HG03025 (cell line): Measurements from ENCODE around the gene FAM50B.

Experiments
- ATAC-seq: cut with Tn5 transposase; IDR thresholded peaks from one replicate; pipeline ENCODE4 v1.9.1; 2021; ENCODE audit warnings: mild to moderate bottlenecking, moderate library complexity; ENCODE audit not compliant: unreplicated experiment, low FRiP score

The FAM50B gene

GRCh38 chr6:3869632-3870527 is 20.7 kb downstream of the FAM50B start:
- no peak for ATAC-seq

DNA sequence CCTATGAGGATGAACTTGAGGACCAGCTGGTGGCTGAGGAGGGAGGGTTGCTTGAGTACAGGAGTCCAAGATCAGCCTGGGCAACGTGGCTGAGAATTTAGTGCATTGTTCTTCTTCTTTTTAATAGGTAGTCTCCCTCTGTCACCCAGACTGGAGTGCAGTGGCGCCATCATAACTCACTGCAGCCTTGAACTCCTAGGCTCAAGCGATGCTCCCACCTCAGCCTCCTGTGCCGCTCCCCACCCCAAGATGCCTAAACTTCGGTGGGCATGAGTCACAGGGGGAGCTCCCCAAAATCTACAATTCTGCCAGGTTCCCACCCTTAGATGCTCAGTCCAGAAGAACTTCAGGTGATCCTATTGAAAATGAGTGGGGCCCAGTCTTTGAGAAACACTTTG is 21.4 kb downstream of the FAM50B start:
- no peak for ATAC-seq

DNA sequence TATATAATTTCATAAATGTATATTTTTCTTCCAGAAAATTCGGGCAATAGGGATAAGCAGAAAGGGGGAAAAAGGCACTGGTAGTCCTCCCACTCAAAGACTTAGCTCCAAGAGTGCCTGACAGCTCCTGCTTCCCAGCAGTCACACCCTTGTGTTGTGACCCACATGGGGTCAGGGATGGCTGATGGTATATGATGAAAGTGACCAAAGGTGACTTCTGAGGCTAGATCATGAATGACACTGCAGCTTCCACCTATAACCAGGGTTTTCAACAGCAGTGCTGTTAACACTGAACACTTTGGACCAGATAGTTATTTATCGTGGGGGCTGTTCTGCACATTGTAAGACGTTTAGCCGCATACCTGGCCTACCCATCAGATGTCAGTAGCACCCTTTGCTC is 22.3 kb downstream of the FAM50B start:
- no peak for ATAC-seq

DNA sequence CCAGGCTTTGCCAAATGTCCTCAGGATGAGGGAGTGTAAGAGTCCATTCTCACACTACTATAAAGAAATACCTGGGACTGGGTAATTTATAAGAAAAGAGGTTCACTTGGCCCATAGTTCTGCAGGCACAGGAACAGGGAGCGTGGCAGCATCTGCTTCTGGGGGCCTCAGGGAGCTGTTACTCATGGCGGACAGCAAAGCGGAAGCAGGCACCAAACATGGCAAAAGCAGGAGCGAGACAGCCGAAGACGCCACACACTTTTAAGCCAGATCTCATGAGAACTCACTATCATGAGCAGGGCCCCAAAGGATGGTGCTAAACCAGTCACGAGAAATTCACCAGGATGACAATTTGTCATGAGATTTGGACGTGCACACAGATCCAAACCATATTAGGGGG is 22.8 kb downstream of the FAM50B start:
- no peak for ATAC-seq

GRCh38 chr6:3872370-3872854 is 23.2 kb downstream of the FAM50B start:
- no peak for ATAC-seq

DNA sequence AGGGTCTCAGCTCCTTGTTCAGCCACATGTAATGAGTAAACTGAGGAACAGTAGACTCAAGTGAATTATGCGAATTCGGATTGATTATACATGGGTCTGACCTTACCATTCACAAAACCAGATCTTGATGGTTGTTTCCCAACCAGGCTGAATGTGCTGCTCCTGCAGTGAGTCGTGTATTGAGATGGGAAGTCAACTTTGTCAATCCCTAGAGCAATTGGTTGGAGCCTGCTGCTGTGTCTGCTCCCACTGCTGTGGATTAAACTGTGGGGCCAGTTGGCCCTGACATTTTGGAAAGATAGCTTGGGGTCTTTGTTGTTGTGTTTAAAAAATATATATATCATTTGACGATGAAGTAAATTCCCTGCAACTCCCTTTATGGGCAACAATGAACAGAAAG is 23.9 kb downstream of the FAM50B start:
- no peak for ATAC-seq

GRCh38 chr6:3874069-3874468 is 24.9 kb downstream of the FAM50B start:
- no peak for ATAC-seq

DNA sequence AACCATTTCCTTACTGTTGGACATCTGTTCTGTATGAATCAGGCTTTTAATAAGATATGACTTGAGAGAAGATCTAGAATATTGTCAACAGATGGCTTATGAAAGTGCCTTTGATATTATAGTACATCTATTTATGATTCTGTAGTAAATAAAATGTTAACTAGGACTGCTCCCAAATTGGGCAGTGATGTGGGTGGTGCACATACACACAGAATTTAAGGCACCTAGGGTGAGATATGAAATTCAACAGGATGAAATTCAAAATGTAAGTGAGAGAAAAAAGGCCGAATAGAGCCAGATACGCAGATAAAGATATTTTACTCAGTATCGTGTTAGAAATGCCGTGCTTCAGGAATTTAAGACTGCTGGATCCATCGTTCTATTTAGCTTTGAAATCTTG is 26.3 kb downstream of the FAM50B start:
- ATAC-seq = no peak

- ATAC-seq = no peak
These were observed 26.9 kb downstream of the FAM50B start for GRCh38 chr6:3876101-3876500.

DNA sequence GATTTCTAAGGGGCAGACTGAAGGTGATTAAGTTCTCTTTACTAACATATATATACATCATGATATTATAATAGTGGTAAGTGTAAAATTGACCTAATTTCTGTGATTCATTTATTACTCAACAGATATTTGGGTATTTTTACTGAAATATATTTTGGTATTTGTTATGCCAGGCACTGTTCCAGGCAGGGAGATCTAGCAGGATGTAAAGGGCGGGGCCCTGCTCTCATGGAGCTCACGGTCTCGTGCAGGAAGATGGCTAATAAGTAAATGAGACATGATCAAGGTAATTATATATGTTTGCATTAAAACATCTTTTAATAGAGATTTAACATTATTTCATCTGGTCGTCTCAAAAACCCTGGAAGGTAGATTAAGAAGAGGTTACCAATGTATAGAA is 27.7 kb downstream of the FAM50B start:
- no peak for ATAC-seq

GRCh38 chr6:3878048-3878666 is 29.0 kb downstream of the FAM50B start:
- ATAC-seq = no peak

- no peak for ATAC-seq
These were observed 30.2 kb downstream of the FAM50B start for GRCh38 chr6:3879194-3879952.

DNA sequence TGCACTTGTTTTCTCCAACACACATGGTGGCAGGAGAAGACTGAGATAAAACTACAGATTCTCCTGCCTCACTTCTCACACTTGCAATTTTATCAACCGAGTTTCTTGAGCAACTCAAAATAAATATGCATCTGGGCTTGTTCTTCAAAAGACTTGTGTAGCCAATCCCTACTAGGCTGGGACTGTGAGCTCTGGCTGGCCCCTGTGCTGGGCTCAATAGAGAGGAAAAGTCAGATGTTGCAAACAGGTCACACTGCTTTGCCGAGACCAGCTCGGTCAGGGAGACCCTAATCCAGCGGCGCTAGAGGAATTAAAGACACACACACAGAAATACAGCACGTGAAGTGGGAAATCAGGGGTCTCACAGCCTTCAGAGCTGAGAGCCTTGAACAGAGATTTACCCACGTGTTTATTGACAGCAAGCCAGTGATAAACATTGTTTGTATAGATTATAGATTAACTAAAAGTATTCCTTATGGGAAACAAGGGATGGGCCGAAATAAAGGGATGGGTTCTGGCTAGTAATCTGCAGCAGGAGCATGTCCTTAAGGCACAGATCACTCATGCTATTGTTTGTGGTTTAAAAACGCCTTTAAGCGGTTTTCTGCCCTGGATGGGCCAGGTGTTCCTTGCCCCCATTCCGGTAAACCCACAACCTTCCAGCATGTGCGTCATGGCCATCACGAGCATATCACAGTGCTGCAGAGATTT is 32.7 kb downstream of the FAM50B start:
- ATAC-seq = no peak

DNA sequence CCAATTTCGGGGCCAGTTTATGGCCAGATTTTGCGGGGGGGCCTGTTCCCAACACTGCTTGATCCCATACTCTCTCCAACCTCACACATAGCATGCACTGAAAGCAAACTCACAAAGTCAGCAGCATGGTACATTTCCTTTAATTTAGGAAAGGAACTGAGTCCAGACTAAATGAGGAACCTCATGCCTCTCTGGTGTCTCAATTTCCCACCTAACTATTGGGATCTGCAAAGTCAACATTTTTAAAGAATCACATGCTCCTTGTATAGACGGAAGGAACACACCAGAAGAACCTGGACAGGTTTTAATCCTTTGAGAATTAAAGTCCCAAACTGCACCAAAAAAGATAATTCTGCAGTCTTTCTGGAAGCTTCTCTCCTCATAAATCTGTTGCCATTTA is 33.3 kb downstream of the FAM50B start:
- no peak for ATAC-seq

- ATAC-seq = no peak
These were observed 33.7 kb downstream of the FAM50B start for GRCh38 chr6:3882866-3883265.

GRCh38 chr6:3884007-3884745 is 35.0 kb downstream of the FAM50B start:
- ATAC-seq = no peak

DNA sequence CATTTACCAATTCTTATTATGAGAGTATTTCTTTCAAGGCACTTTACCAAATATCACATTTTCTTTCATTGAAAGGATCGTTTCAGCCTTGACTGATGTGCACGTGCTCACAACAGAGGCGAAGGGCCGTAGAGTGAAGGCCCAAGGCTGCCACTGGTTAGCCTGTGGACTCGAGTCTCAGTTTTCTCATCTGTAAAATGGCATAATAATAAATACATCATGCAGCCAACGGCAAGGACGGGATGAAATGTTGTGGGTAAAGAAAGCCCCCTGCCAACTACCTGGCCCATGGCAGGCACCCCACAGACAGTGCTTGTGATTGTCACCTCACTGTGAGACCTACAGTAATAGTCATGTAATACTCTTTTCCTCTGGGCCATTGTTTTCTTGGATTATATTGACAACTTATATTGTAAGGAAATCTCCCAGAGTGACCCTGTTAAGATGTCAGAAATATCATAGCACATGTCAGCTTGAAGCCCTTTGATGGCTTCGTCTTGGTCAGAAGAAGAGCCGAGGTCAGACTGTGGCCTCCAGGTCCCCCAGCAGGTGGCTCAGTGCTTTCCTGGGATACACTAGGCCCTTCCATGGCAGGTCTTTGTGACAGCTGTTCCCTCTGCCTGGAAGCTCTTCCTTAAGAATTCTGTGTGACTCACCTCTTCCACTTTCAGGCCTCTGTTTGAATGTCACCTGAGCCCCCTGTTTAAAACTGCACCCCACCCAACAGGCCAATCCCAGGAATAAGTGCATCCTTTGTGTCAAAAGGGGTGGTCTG is 36.3 kb downstream of the FAM50B start:
- no peak for ATAC-seq

DNA sequence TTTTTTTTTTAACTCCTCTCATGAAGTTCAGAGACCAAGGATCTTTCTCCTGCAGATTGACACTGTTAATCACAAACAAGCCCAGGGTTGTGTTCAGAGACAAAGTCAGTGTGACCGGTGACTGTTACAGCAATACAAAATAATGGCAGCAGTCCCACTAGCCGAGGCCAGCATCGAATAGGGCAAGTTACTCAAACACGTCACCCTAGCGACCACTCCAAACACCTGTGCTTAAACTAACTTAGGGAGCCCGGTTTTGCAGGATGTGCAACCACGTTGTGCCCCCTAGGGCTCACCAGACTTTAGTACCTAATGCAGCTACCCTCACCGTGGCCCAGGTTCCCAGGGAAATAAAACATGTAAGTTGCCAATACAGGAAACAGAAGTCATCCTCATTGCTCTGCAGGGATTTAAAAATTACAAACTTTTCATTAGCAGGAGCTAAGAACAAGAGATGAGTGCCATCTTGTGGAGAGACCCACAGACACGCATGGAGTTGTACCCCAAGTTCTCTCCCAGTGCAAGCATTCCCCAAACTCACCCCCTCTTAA is 38.1 kb downstream of the FAM50B start:
- no peak for ATAC-seq
